ENCODE results near the gene C2CD4D.

DNA sequence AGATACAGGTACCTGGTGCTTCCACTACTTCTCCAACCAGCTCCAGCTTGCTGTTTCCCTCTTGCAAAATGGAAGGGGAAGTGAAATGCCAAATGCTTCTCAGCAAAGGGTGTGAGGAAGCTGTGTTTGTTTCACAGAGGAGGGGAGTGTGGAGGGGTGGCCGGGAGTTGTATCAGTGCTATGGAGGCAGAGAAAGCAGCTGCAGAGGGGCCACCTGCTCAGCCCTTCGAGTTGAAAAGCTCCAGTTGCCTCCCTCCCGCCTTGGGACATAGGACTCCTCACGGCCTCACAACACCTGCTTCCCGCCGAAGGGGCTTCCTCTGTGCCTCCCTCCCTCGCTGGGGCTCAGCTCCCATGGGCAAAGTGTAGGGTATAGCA, 22.3 kb downstream of the C2CD4D start:
- no peak for TF ChIP-seq POLR2A (IDR thresholded peaks at IDR 0.05)
- TF ChIP-seq, protein P1, sequence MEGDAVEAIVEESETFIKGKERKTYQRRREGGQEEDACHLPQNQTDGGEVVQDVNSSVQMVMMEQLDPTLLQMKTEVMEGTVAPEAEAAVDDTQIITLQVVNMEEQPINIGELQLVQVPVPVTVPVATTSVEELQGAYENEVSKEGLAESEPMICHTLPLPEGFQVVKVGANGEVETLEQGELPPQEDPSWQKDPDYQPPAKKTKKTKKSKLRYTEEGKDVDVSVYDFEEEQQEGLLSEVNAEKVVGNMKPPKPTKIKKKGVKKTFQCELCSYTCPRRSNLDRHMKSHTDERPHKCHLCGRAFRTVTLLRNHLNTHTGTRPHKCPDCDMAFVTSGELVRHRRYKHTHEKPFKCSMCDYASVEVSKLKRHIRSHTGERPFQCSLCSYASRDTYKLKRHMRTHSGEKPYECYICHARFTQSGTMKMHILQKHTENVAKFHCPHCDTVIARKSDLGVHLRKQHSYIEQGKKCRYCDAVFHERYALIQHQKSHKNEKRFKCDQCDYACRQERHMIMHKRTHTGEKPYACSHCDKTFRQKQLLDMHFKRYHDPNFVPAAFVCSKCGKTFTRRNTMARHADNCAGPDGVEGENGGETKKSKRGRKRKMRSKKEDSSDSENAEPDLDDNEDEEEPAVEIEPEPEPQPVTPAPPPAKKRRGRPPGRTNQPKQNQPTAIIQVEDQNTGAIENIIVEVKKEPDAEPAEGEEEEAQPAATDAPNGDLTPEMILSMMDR (IDR thresholded peaks at IDR 0.05) = no peak
- TF ChIP-seq EP300 (IDR thresholded peaks at IDR 0.05) = no peak

Data from tibial nerve (tissue), 4 donors.